HL-60/S4 treated with phorbol 12-myristate 13-acetate at 8.2 ng/mL for 4 days and 3 days (cell line): ENCODE measurements around the gene FOXC2.

ENCODE experiments used
- in situ Hi-C: fragments of 300-500 bp; cut with MboI; formaldehyde crosslinking; loops from 2 replicates; pipeline ENCODE4 v1.15.0; 2022; ENCODE audit warnings: low sequenced_read_pairs

FOXC2 gene

DNA sequence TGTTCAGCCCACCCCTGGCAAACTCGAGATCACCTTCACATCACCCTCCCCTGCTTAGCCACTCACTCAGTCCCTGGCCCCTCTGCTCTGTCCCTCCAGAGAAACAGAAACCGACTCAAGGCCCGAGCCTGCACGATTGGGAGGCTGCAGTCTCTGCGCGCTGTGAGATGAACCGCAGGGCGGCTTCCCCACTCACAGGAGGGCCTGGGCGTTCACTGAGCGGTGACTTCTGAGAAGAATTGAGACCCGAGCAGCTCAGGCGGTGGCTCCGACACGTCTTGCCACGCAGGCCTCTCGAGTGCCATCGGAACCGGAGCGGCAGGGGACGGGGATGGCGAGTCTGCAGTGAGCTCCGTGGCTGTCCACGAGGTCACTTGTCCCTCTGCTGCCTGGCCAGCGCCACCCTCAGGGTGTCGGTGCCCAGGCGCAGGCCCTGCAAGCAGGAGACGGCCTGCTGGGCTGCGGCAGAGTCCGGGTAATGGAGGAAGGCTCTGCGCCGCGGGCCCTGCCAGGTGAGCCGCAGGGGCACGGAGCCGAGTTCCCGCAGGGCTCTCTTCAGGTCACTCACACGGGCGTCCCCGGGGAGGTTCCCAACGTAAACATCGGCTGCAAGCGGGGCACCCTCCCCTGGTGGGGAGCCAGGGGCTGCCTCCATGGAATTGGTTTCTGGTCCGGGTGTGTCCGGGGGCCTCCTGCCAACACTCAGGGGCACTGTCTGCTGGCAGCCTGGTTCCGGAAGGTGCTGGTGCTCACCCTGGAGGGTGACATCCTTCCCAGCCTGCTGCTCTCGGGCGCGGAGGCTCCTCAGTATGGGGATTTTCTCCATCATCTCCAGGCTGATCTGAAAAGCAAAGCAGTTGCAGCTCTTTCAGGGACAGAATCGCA is 34.7 kb upstream of the FOXC2 start:
- in situ Hi-C loops: no loop called here

DNA sequence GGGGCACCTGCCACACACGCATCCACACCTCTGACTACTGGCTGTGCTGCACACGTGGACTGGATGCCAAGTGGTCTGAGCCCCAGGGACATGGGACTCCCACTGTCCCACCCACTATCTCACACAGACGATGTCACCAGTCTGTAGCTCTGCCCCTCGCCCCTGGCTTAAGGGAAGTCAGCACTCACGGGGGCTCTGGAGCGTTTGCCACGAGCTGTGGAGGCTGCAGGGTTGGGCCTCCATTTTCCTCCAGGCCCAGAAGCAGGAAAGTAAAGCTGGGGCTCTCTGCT is 34.2 kb upstream of the FOXC2 start:
- in situ Hi-C loops: no loop called here

DNA sequence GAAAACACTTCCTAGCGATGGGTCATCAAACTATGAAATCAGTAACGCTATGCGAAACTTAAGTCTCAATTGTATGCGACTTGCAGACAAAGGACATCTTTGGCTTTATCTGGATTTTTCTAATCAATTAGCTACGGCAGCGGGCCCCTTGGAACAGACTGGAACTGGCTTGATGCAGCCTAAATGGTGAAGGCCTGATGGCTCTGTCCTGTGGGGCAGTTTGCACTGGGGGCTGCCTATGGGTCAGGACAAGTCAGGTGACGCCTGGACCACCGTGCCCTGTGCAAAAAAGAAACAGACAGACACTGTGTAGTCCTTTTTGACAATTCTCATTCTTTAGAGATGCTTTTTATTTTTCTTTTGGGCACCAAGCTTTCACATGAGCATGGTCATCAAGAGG is 33.6 kb upstream of the FOXC2 start:
- in situ Hi-C loops: no loop called here

DNA sequence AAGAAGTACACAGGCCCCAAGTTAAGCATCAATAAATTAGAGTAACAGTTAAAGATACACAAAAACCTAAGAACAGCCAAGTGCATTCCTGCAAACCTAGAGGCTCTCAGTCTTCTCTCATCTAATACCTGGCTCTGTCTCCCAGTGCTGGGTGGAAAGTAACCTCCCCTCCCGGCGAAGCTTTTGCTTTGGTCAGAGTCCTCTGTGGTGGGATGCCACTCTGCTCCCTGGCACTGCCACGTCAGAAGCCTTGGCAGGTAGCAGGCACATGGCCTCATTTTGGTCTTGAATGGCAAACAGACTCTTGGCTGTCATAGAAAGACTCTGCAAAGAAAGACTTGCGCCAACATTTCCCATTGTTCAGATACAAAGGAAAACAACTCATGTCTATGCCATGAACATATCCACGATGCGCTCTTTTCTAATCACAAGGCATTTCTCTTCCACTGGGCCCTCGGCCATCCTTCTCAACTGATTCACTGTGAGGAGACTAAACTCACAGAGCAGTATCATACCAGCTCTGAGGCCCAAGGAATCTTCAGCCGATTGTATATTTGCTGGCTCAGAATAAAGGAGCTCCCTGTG is 32.8 kb upstream of the FOXC2 start:
- in situ Hi-C loops: no loop called here

- in situ Hi-C loops: no loop called here
Observed at GRCh38 chr16:86534779-86535615, 31.6 kb upstream of the FOXC2 start.

GRCh38 chr16:86536621-86537020 is 30.0 kb upstream of the FOXC2 start:
- in situ Hi-C loops: no loop called here

GRCh38 chr16:86537486-86537885 is 29.1 kb upstream of the FOXC2 start:
- in situ Hi-C loops: no loop called here

- in situ Hi-C loops: no loop called here
Observed at GRCh38 chr16:86538196-86538780, 28.3 kb upstream of the FOXC2 start.

GRCh38 chr16:86540894-86541293 is 25.7 kb upstream of the FOXC2 start:
- in situ Hi-C loops: no loop called here

GRCh38 chr16:86541560-86541959 is 25.1 kb upstream of the FOXC2 start:
- in situ Hi-C loops: no loop called here

DNA sequence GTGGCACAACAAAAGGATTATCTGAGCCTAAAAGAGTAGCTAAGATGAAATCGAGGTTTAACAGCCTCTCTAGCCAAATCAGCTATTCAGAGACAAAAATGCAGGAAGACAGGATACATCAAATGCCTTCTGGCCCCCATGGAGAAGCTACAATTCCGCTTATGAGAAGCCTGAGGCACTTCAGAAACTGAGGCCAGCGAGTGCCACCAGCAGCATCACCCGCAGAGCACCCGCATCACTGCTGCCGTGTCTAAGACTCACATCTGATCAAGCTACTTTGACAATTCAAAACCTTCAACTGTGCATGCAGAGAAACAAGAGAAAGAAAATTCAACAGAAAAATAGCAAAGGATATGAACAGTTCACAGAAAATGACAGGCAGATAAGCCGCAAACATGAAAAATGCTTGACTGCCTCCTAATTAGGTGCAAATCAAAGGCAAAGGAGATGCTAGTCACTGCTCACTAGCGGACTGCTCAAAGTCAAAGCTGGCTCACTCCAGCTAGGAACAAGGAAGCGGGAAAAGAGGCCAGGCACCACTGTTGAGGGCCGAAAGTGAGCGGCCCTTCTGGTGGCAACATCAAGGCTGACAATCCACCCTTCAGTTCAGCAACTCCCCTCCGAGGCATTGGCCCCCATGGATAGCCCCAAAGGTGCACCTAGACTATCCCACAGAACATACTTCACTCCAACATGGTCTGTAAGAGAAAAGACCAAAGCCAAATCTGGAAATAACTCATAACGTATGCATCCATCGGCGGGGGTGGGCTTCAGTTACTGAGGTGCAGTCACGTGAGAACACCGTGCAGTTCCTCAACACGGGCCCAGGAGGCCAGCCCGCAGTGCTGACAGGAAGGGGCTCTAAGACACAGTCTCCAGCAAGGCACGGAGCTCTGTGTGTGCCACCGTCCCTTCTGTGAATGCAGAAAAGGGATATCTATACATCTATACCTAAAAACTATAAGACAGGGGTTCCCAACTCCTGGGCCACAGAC is 23.6 kb upstream of the FOXC2 start:
- in situ Hi-C loops: no loop called here

DNA sequence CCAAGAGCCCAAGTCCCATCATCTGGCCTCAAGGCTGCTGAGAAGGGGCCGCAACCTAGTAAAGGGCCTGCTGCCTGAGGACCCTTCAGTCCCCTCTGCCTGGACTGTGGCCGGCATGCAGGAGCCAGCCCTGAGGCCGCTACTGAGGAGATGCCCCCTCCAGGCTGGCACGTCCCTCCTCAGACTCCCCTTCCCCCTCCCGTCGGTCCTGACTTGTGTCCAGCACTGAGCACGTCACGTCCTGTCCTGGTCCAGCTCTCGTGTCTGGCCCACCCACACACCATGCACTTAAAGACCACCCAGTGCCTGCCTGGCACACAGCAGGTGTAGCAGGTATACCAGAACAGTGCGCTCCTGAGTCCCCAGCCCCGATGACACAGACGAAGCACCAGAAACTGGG is 21.1 kb upstream of the FOXC2 start:
- in situ Hi-C loops: no loop called here

- in situ Hi-C loops: no loop called here
Observed at GRCh38 chr16:86545954-86546637, 20.5 kb upstream of the FOXC2 start.

GRCh38 chr16:86546638-86547013 is 20.0 kb upstream of the FOXC2 start:
- in situ Hi-C loops: no loop called here

DNA sequence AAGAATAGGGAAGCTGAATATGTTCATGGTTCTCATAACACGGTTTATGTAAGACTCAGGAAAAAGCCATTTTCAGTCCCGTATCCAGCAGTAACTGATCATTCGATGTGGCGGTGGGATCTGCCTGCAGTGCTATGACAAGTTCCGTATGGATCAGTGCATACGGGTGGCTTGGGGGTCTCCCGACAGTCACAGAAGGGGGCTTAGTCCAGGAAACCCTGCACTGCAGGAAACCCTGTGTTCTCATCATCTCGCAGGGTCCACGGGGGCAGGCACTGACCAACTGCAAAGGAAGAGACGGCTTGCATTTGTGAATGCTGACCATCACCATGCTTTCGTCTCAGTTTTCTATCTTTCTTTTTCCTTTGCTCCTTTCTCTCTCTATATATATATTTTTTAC is 19.3 kb upstream of the FOXC2 start:
- in situ Hi-C loops: no loop called here

- in situ Hi-C loops: no loop called here
Observed at GRCh38 chr16:86549076-86549892, 17.3 kb upstream of the FOXC2 start.

- in situ Hi-C loops: no loop called here
Observed at GRCh38 chr16:86549893-86550190, 16.8 kb upstream of the FOXC2 start.

DNA sequence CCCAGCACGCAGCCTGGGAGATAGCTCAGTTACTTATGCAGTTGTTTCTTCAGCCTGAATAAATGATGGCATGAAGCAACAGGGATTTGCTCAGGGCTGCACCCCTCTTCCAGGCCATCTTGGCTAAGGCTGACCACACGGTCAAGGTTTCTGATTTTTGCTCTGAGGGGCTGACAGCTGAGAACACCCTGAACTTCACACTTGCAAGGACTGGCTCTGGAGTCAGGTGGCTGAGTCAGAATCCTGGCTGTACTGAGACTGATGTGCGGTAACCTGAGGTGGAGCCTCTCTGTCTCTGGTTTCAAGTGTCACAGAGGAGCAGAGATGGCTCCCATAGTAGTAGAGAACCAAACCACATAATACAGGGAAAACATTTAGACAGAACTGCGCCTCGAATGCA is 16.3 kb upstream of the FOXC2 start:
- in situ Hi-C loops: no loop called here

- in situ Hi-C loops: no loop called here
Observed at GRCh38 chr16:86553356-86553755, 13.3 kb upstream of the FOXC2 start.
